A549 (cell line): Measurements from ENCODE around the gene P2RX3. TPM values are rescaled to one million over a fixed set of nuclear protein-coding genes. Genes with fewer than 3 reads are reported as not detected.
A peak's percentile ranks its signal among the peaks of the same experiment; 100 is the strongest.

Experiments
- ATAC-seq, 2 experiments: fragments of 200-7000 bp in 1 of 2; fragments of >200 bp in 1 of 2; cut with Nextera tagmentation in 1 of 2; cut with Tn5 transposase in 1 of 2; 3 replicates each; pipeline versions ENCODE4 v1.8.0 to v1.9.1; 2018 to 2020; ENCODE audit warnings: mild to moderate bottlenecking in 1 of 2, moderate library complexity in 1 of 2
- CTCF ChIA-PET: fragments of 300-600 bp; sonication (Branson Sonifier 250); formaldehyde crosslinking; extraction: SDS; loops from one replicate; lab custom pipeline; 2021; ENCODE audit warnings: antibody characterized with exemption, inconsistent platforms; lab: Yijun Ruan, JAX
- POLR2A ChIA-PET: fragments of 350-600 bp; formaldehyde crosslinking; extraction: SDS; loops from one replicate; lab custom pipeline; 2021; ENCODE audit warnings: antibody characterized with exemption, inconsistent platforms; lab: Yijun Ruan, JAX
- DNase-seq, 2 experiments: peaks; one replicate each; pipeline versions ENCODE4 v3.0.0 to v3.0.0-alpha.2; 2011 to 2016; ENCODE audit warnings: low read depth in 1 of 2, low spot score in 1 of 2
- FAIRE-seq: peaks from 2 replicates; lab custom pipeline; 2011; peaks lifted over from hg19 to GRCh38; lab: Jason Lieb, UNC
- H3K27ac ChIP-seq, 2 experiments: fragments of >200 bp; sonication (Bioruptor Twin); formaldehyde crosslinking; 3 replicates each; pipeline ENCODE4 v1.5.1; 2016 to 2017
- H3K4me1 ChIP-seq: fragments of >200 bp; sonication (Bioruptor Twin); formaldehyde crosslinking; 3 replicates; pipeline ENCODE4 v1.6.1; 2016
- H3K4me2 ChIP-seq: fragments of >200 bp; sonication (Bioruptor Twin); formaldehyde crosslinking; 3 replicates; pipeline ENCODE4 v1.6.1; 2016
- H3K4me3 ChIP-seq: fragments of >200 bp; sonication (Bioruptor Twin); formaldehyde crosslinking; 3 replicates; pipeline ENCODE4 v1.5.1; 2016
- H3K9me3 ChIP-seq: fragments of >200 bp; sonication (Bioruptor Twin); formaldehyde crosslinking; 3 replicates; pipeline ENCODE4 v1.6.1; 2016
- BCL3 ChIP-seq: fragments of >200 bp; sonication (Bioruptor Twin); formaldehyde crosslinking; IDR thresholded peaks from 3 replicates; pipeline ENCODE4 v1.6.1; 2016
- CHD2 ChIP-seq: fragments of 150-350 bp; IDR thresholded peaks from 2 replicates; pipeline ENCODE4 v1.6.1; 2014; ENCODE audit warnings: low read length; ENCODE audit not compliant: partially characterized antibody
- CHD4 ChIP-seq: fragments of 200-600 bp; sonication (generic); IDR thresholded peaks from 2 replicates; pipeline ENCODE4 v1.6.1; 2016; ENCODE audit warnings: antibody characterized with exemption, mild to moderate bottlenecking, borderline replicate concordance
- EHMT2 ChIP-seq: fragments of 200-600 bp; sonication (generic); IDR thresholded peaks from 2 replicates; pipeline ENCODE4 v1.6.1; 2016; ENCODE audit warnings: antibody characterized with exemption, low read depth, mild to moderate bottlenecking, moderate library complexity
- EP300 ChIP-seq, 2 experiments: fragments of >200 bp; sonication (Bioruptor Twin); formaldehyde crosslinking; IDR thresholded peaks; 2 replicates in 1 of 2; 3 replicates in 1 of 2; pipeline ENCODE4 v1.6.1; 2016 to 2017
- FOSL2 ChIP-seq, 2 experiments: fragments of 450-650 bp in 1 of 2; fragments of >200 bp in 1 of 2; sonication (Bioruptor Twin) in 1 of 2; formaldehyde crosslinking; IDR thresholded peaks; 2 replicates each; pipeline versions ENCODE4 v1.5.0 to v1.6.1; 2016 to 2020; ENCODE audit warnings: mild to moderate bottlenecking in 1 of 2, moderate library complexity in 1 of 2
- FOXS1 ChIP-seq: fragments of 250-450 bp; sonication (Bioruptor Pico); IDR thresholded peaks from 2 replicates; pipeline ENCODE4 v1.5.0; 2020; ENCODE audit warnings: mild to moderate bottlenecking, moderate library complexity
- GATA3 ChIP-seq: IDR thresholded peaks from 2 replicates; pipeline ENCODE4 v1.6.1; 2012; ENCODE audit warnings: borderline replicate concordance
- HES2 ChIP-seq: fragments of >200 bp; sonication (Bioruptor Twin); formaldehyde crosslinking; IDR thresholded peaks from 2 replicates; pipeline ENCODE4 v1.6.1; 2016
- HEYL ChIP-seq: fragments of 250-450 bp; sonication (Bioruptor Pico); IDR thresholded peaks from 2 replicates; pipeline ENCODE4 v1.8.0; 2021; ENCODE audit warnings: mild to moderate bottlenecking, moderate library complexity
- HMGXB4 ChIP-seq: fragments of 250-450 bp; sonication (Bioruptor Pico); IDR thresholded peaks from 2 replicates; pipeline ENCODE4 v1.5.0; 2021; ENCODE audit warnings: mild to moderate bottlenecking, moderate library complexity, borderline replicate concordance
- JUN ChIP-seq, 2 experiments: fragments of >200 bp; sonication (Bioruptor Twin); formaldehyde crosslinking; IDR thresholded peaks; 2 replicates in 1 of 2; 3 replicates in 1 of 2; pipeline ENCODE4 v1.6.1; 2016 to 2017
- MAX ChIP-seq: IDR thresholded peaks from 2 replicates; pipeline ENCODE4 v1.6.1; 2012
- MYC ChIP-seq: IDR thresholded peaks from 2 replicates; pipeline ENCODE4 v1.6.1; 2012; ENCODE audit warnings: mild to moderate bottlenecking, inconsistent platforms, low read length, improper control_type of control experiment, borderline replicate concordance
- NPAS2 ChIP-seq: fragments of 250-450 bp; sonication (Bioruptor Pico); IDR thresholded peaks from 2 replicates; pipeline ENCODE4 v1.8.0; 2022; ENCODE audit warnings: mild to moderate bottlenecking, moderate library complexity, borderline replicate concordance
- RAD21 ChIP-seq, 2 experiments: fragments of >200 bp in 1 of 2; sonication (Bioruptor Twin) in 1 of 2; formaldehyde crosslinking in 1 of 2; IDR thresholded peaks in 1 of 2; conservative IDR thresholded peaks in 1 of 2; 2 replicates in 1 of 2; 3 replicates in 1 of 2; pipeline ENCODE4 v1.6.1; 2012 to 2018; ENCODE audit warnings: inconsistent platforms in 1 of 2
- RCOR1 ChIP-seq: fragments of 150-350 bp; IDR thresholded peaks from 2 replicates; pipeline ENCODE4 v1.6.1; 2014; ENCODE audit warnings: antibody characterized with exemption, low read length, low read depth
- RFX5 ChIP-seq: fragments of 450-650 bp; IDR thresholded peaks from 2 replicates; pipeline ENCODE4 v1.7.1; 2014; ENCODE audit warnings: antibody characterized with exemption, mild to moderate bottlenecking, moderate library complexity
- RNF2 ChIP-seq: fragments of 200-600 bp; sonication (generic); IDR thresholded peaks from 2 replicates; pipeline ENCODE4 v1.6.1; 2016; ENCODE audit warnings: low read depth, mild to moderate bottlenecking, antibody characterized with exemption, moderate library complexity, borderline replicate concordance
- SREBF2 ChIP-seq: fragments of 450-650 bp; IDR thresholded peaks from 2 replicates; pipeline ENCODE4 v1.6.1; 2014; ENCODE audit warnings: mild to moderate bottlenecking, moderate library complexity
- TP53 ChIP-seq: fragments of 250-450 bp; sonication (Bioruptor Pico); IDR thresholded peaks from 2 replicates; pipeline ENCODE4 v1.5.0; 2021; ENCODE audit warnings: mild to moderate bottlenecking, moderate library complexity
- ZNF302 ChIP-seq: fragments of 250-450 bp; sonication (Bioruptor Pico); IDR thresholded peaks from 2 replicates; pipeline ENCODE4 v1.9.0; 2021; ENCODE audit warnings: inconsistent platforms, mild to moderate bottlenecking, moderate library complexity
- WGBS: methylation state at CpG from one replicate; pipeline ENCODE4 v1.1.6; 2017; ENCODE audit errors: missing lambda C conversion rate; 5-methylcytosine and 5-hydroxymethylcytosine counted together
- polyA plus RNA-seq, 4 experiments: library from polyadenylated mRNA; depleted of rRNA in 3 of 4; stranded (reverse); fragments of >200 nt; fragmentation: RNase III in 1 of 4; extraction: RNeasy Plus Mini Kit Qiagen cat#74134 plus additional on column Dnase treatment in 1 of 4; gene quantifications; 2 replicates in 3 of 4; 3 replicates in 1 of 4; pipeline ENCODE4 v1.2.3, GENCODE V29; 2011 to 2017

Gene P2RX3
- polyA plus RNA-seq, 2 of the 4 experiments (the other 2 are of a cell fraction): 0.05 to 0.37 TPM

- TF ChIP-seq CHD4 (no peak), FOSL2 (IDR thresholded peaks at IDR 0.05) (no peak), FOSL2 (CRISPR knock-in tag; IDR thresholded peaks at IDR 0.05) (no peak; the same call in 1 of the 2 replicates), GATA3 (no peak; the same call in 1 of the 2 replicates), RFX5 (no peak), ZNF302 (no peak), SREBF2 (no peak), RNF2 (no peak), CHD2 (no peak), HEYL (CRISPR knock-in tag) (no peak), EHMT2 (no peak), HES2 (no peak), EP300 (IDR thresholded peaks at IDR 0.05) (no peak), HMGXB4 (no peak), BCL3 (0 out of 3 replicates have a peak, but pooled peaks have one; percentile 7), NPAS2 (CRISPR knock-in tag) (no peak), RAD21 (conservative IDR thresholded peaks at IDR 0.05 in 1 of 2, IDR thresholded peaks at IDR 0.05 in 1 of 2) (no peak), JUN (IDR thresholded peaks at IDR 0.05) (peak in 1 of 2 experiments; percentile 61; a peak in 2 of 5 replicates), MYC (0 out of 2 replicates have a peak, but pooled peaks have one; percentile 11)
Measured at GRCh38 chr11:57322256-57323166, 15.6 kb upstream of the P2RX3 start (continued).

GRCh38 chr11:57323167-57323854 lies 14.8 kb upstream of the P2RX3 start:
- peaks cover 50% of the 10 kb centered on the region for H3K4me1 ChIP-seq
- DNase-seq (peak in 1 of 2 experiments; percentile 51), FAIRE-seq (no peak), ATAC-seq (peak in 1 of 2 experiments; percentile 10; a peak in 2 of 6 replicates)
- CTCF ChIA-PET: interaction anchor here (0.9 to 2.6 kb wide), 6 partner anchors 9 to 245 kb away, joined by 3 to 16 read pairs (median 6); partner anchors contain the start of genes P2RX3, SSRP1 and UBE2L6
- H3K9me3 ChIP-seq: no peaks in the 10 kb centered on the region
- POLR2A ChIA-PET: interaction anchor here (0.6 to 2.0 kb wide), 3 partner anchors 12 to 136 kb away, joined by 3 to 13 read pairs (median 3); partner anchors contain the start of gene SSRP1
- TF ChIP-seq FOXS1 (CRISPR knock-in tag) (no peak), RCOR1 (no peak), TP53 (CRISPR knock-in tag) (no peak), MAX (no peak), HMGXB4 (no peak), EP300 (IDR thresholded peaks at IDR 0.05) (no peak)
- H3K4me2 ChIP-seq: peak overlapping the region; percentile 99
- WGBS: 44% methylated on average over 3 of the region's 3 CpGs
- H3K27ac ChIP-seq: peak overlapping the region; percentile 91 to 99
- H3K4me3 ChIP-seq: peak overlapping the region; percentile 64
